HepG2 (cell line): ENCODE results near the gene CHP1. TPM values are rescaled to one million over a fixed set of nuclear protein-coding genes. Genes with fewer than 3 reads are reported as not detected.

Experiments used
- BRF2 ChIP-seq: sonication (generic); formaldehyde crosslinking; IDR thresholded peaks from 2 replicates; pipeline ENCODE4 v1.8.1; 2022; ENCODE audit warnings: mild to moderate bottlenecking, missing genetic modification reagents
- CEBPG ChIP-seq: IDR thresholded peaks from 2 replicates; pipeline ENCODE4 v1.6.1; 2016
- EP300 ChIP-seq, 3 experiments: sonication (generic) in 1 of 3; formaldehyde crosslinking in 1 of 3; IDR thresholded peaks; 2 replicates each; pipeline versions ENCODE4 v1.5.1 to v1.6.1; 2011 to 2020; ENCODE audit warnings: low read depth in 2 of 3, low read length in 2 of 3, borderline replicate concordance in 1 of 3, improper control_type of control experiment in 1 of 3, mild to moderate bottlenecking in 1 of 3, missing genetic modification reagents in 1 of 3, moderate library complexity in 1 of 3
- ESRRA ChIP-seq: sonication (generic); formaldehyde crosslinking; IDR thresholded peaks from 2 replicates; pipeline ENCODE4 v1.5.1; 2020; ENCODE audit warnings: mild to moderate bottlenecking, low read depth, missing genetic modification reagents
- ETV5 ChIP-seq: IDR thresholded peaks from 2 replicates; pipeline ENCODE4 v1.6.1; 2018; ENCODE audit warnings: missing biosample characterization, missing genetic modification reagents, inconsistent platforms, borderline replicate concordance
- FOXJ3 ChIP-seq: sonication (generic); formaldehyde crosslinking; IDR thresholded peaks from 2 replicates; pipeline ENCODE4 v1.4.0; 2020; ENCODE audit warnings: missing genetic modification reagents, mild to moderate bottlenecking, borderline replicate concordance
- ISX ChIP-seq: sonication (generic); formaldehyde crosslinking; conservative IDR thresholded peaks from 2 replicates; pipeline ENCODE4 v1.5.0; 2020; ENCODE audit warnings: missing genetic modification reagents
- RBFOX2 ChIP-seq: fragments of 200-400 bp; formaldehyde crosslinking; IDR thresholded peaks from 2 replicates; pipeline ENCODE4 v1.6.1; 2017; ENCODE audit warnings: low read depth, mild to moderate bottlenecking, low read length
- STAG1 ChIP-seq: sonication (generic); formaldehyde crosslinking; IDR thresholded peaks from 2 replicates; pipeline ENCODE4 v1.4.0; 2020; ENCODE audit warnings: missing genetic modification reagents
- ZBTB38 ChIP-seq: sonication (generic); formaldehyde crosslinking; IDR thresholded peaks from 2 replicates; pipeline ENCODE4 v1.5.1; 2020; ENCODE audit warnings: mild to moderate bottlenecking, missing genetic modification reagents
- ZFP91 ChIP-seq: sonication (generic); formaldehyde crosslinking; IDR thresholded peaks from 2 replicates; pipeline ENCODE4 v1.9.0; 2022; ENCODE audit warnings: missing genetic modification reagents, mild to moderate bottlenecking, borderline replicate concordance
- ZKSCAN1 ChIP-seq: fragments of 150-350 bp; IDR thresholded peaks from 2 replicates; pipeline ENCODE4 v1.6.1; 2014; ENCODE audit warnings: low read length
- ZNF12 ChIP-seq: sonication (generic); formaldehyde crosslinking; IDR thresholded peaks from 2 replicates; pipeline ENCODE4 v1.5.0; 2020; ENCODE audit warnings: missing genetic modification reagents
- ZNF235 ChIP-seq: sonication (generic); formaldehyde crosslinking; IDR thresholded peaks from 2 replicates; pipeline ENCODE4 v1.8.1; 2023; ENCODE audit warnings: mild to moderate bottlenecking, missing genetic modification reagents, borderline replicate concordance
- ZNF383 ChIP-seq: sonication (generic); formaldehyde crosslinking; IDR thresholded peaks from 2 replicates; pipeline ENCODE4 v1.4.0; 2020; ENCODE audit warnings: missing genetic modification reagents, mild to moderate bottlenecking, borderline replicate concordance
- ZNF513 ChIP-seq: sonication (generic); formaldehyde crosslinking; conservative IDR thresholded peaks from 2 replicates; pipeline ENCODE4 v1.5.0; 2020; ENCODE audit warnings: missing genetic modification reagents
- polyA plus RNA-seq, 8 experiments: library from polyadenylated mRNA; depleted of rRNA in 3 of 8; stranded (reverse) in 7 of 8; unstranded in 1 of 8; fragments of >200 nt; fragmentation: Illumina TruSeq in 4 of 8; extraction: Trizol in 4 of 8; gene quantifications; 2 replicates each; pipeline versions ENCODE4 v1.2.1 to v1.2.3, GENCODE V29; 2011 to 2016; ENCODE audit warnings: low read depth in 4 of 8, missing spikeins in 1 of 8, mixed read lengths in 1 of 8; ENCODE audit not compliant: insufficient read depth in 1 of 8
- total RNA-seq, 5 experiments: library from RNA; depleted of rRNA; stranded (reverse); fragments of >200 nt; fragmentation: Illumina TruSeq; extraction: Trizol; gene quantifications; 2 replicates each; pipeline ENCODE4 v1.2.3, GENCODE V29; 2016; ENCODE audit warnings: low read depth in 1 of 5
- TF ChIP-seq, protein P1 (sequence below): fragments of 450-650 bp; IDR thresholded peaks from 2 replicates; pipeline ENCODE4 v1.6.1; 2017; ENCODE audit warnings: mild to moderate bottlenecking
- TF ChIP-seq, protein P2 (sequence below): IDR thresholded peaks from 2 replicates; pipeline ENCODE4 v1.6.1; 2018; ENCODE audit warnings: missing genetic modification reagents
- TF ChIP-seq, protein P3 (sequence below): sonication (generic); formaldehyde crosslinking; IDR thresholded peaks from 2 replicates; pipeline ENCODE4 v1.4.0; 2020; ENCODE audit warnings: missing genetic modification reagents, borderline replicate concordance

The CHP1 gene
- total and polyA plus RNA-seq, 2 of the 13 experiments (the other 11 are each of a cell fraction or from before 2014, with no cell fraction given): 49.6 to 76.4 TPM

- TF ChIP-seq, protein P1, sequence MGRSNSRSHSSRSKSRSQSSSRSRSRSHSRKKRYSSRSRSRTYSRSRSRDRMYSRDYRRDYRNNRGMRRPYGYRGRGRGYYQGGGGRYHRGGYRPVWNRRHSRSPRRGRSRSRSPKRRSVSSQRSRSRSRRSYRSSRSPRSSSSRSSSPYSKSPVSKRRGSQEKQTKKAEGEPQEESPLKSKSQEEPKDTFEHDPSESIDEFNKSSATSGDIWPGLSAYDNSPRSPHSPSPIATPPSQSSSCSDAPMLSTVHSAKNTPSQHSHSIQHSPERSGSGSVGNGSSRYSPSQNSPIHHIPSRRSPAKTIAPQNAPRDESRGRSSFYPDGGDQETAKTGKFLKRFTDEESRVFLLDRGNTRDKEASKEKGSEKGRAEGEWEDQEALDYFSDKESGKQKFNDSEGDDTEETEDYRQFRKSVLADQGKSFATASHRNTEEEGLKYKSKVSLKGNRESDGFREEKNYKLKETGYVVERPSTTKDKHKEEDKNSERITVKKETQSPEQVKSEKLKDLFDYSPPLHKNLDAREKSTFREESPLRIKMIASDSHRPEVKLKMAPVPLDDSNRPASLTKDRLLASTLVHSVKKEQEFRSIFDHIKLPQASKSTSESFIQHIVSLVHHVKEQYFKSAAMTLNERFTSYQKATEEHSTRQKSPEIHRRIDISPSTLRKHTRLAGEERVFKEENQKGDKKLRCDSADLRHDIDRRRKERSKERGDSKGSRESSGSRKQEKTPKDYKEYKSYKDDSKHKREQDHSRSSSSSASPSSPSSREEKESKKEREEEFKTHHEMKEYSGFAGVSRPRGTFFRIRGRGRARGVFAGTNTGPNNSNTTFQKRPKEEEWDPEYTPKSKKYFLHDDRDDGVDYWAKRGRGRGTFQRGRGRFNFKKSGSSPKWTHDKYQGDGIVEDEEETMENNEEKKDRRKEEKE: no peak
- TF ChIP-seq ZNF383 (CRISPR knock-in tag) (no peak), RBFOX2 (no peak), STAG1 (CRISPR knock-in tag) (0 out of 2 replicates have a peak, but pooled peaks have one; percentile 9), CEBPG (CRISPR knock-in tag) (peak; percentile 59), ISX (CRISPR knock-in tag) (no peak), FOXJ3 (CRISPR knock-in tag) (peak; percentile 52; the same call in 1 of the 2 replicates), BRF2 (CRISPR knock-in tag) (no peak), ZBTB38 (CRISPR knock-in tag) (peak; percentile 84), ZNF235 (CRISPR knock-in tag) (no peak; the same call in 1 of the 2 replicates), ETV5 (peak; percentile 48; the same call in 1 of the 2 replicates), EP300 (IDR thresholded peaks at IDR 0.05; ENCODE audit: low read depth in 2 of 2, low read length in 2 of 2) (peak in 1 of 2 experiments; percentile 83; a peak in 2 of 4 replicates), EP300 (CRISPR knock-in tag; IDR thresholded peaks at IDR 0.05; ENCODE audit: borderline replicate concordance) (peak; percentile 74), ZNF513 (CRISPR knock-in tag) (no peak), ESRRA (CRISPR knock-in tag) (peak; percentile 98), ZFP91 (CRISPR knock-in tag) (peak; percentile 55; the same call in 1 of the 2 replicates), ZKSCAN1 (no peak; the same call in 1 of the 2 replicates), ZNF12 (CRISPR knock-in tag) (no peak)
- TF ChIP-seq, protein P2, sequence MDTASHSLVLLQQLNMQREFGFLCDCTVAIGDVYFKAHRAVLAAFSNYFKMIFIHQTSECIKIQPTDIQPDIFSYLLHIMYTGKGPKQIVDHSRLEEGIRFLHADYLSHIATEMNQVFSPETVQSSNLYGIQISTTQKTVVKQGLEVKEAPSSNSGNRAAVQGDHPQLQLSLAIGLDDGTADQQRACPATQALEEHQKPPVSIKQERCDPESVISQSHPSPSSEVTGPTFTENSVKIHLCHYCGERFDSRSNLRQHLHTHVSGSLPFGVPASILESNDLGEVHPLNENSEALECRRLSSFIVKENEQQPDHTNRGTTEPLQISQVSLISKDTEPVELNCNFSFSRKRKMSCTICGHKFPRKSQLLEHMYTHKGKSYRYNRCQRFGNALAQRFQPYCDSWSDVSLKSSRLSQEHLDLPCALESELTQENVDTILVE (CRISPR knock-in tag): no peak
- TF ChIP-seq, protein P3, sequence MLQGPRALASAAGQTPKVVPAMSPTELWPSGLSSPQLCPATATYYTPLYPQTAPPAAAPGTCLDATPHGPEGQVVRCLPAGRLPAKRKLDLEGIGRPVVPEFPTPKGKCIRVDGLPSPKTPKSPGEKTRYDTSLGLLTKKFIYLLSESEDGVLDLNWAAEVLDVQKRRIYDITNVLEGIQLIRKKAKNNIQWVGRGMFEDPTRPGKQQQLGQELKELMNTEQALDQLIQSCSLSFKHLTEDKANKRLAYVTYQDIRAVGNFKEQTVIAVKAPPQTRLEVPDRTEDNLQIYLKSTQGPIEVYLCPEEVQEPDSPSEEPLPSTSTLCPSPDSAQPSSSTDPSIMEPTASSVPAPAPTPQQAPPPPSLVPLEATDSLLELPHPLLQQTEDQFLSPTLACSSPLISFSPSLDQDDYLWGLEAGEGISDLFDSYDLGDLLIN: no peak
Measured at GRCh38 chr15:41259546-41260189, 28.6 kb downstream of the CHP1 start (continued).
